ENCODE measurements around the gene OGDH. TPM values are rescaled to one million over a fixed set of nuclear protein-coding genes. Genes with fewer than 3 reads are reported as not detected.
A peak's percentile ranks its signal among the peaks of the same experiment; 100 is the strongest.

Gene OGDH
- total and polyA plus RNA-seq, 7 donors: 176 to 500 (median 252) TPM

GRCh38 chr7:44681645-44682044 lies 75.2 kb downstream of the OGDH start:
- peaks cover 32% of the 10 kb centered on the region for H3K4me1 ChIP-seq
- 84 to 90% (median 86%) methylated on average over 9 of the region's 9 CpGs for WGBS, 3 donors

GRCh38 chr7:44685723-44686122 lies 79.3 kb downstream of the OGDH start:
- peaks cover 3 to 81% of the 10 kb centered on the region in 2 donors for H3K36me3 ChIP-seq (ENCODE audit: insufficient read depth in 1 of 2, low read depth in 1 of 2)
- 8 to 32% (median 25%) methylated on average over 1 of the region's 1 CpG for WGBS, 3 donors
- H3K4me1 ChIP-seq: peaks cover 8% of the 10 kb centered on the region
- no peak overlapping the region for H3K4me3 ChIP-seq
- peak in 2 of 4 donors; percentile 21 to 33 for ATAC-seq
- TF ChIP-seq CTCF (IDR thresholded peaks at IDR 0.05): no peak
- H3K9me3 ChIP-seq: no peaks in the 10 kb centered on the region
- no peaks in the 10 kb centered on the region for H3K27me3 ChIP-seq (ENCODE audit: insufficient read depth in 3 of 3, low read length in 2 of 3)
- intact Hi-C loops (cut with DNase I): loop anchor here (5.0 to 10.0 kb wide), 2 partner anchors 33 to 81 kb away; partner anchors contain the start of gene OGDH (in 1 of the 2)
- peak overlapping the region; percentile 67 for H3K27ac ChIP-seq
- DNase-seq: no peak

More at GRCh38 chr7:44681645-44682044, 75.2 kb downstream of the OGDH start:
- intact Hi-C loops (cut with DNase I): loop anchor here in 1 of 2 donors (10.0 kb wide), 1 partner anchor 77 kb away; the partner anchor contains the start of gene OGDH
- Histone ChIP-seq H3K4me3 (no peak overlapping the region), H3K27ac (no peak overlapping the region), H3K27me3 (ENCODE audit: insufficient read depth in 3 of 3, low read length in 2 of 3) (no peaks in the 10 kb centered on the region), H3K36me3 (ENCODE audit: insufficient read depth in 1 of 2, low read depth in 1 of 2) (peaks cover 5 to 84% of the 10 kb centered on the region in 2 donors), H3K9me3 (no peaks in the 10 kb centered on the region)
- no peak for TF ChIP-seq CTCF (IDR thresholded peaks at IDR 0.05)
- DNase-seq: no peak
- ATAC-seq: peak; percentile 17 to 34 (median 30)

DNA sequence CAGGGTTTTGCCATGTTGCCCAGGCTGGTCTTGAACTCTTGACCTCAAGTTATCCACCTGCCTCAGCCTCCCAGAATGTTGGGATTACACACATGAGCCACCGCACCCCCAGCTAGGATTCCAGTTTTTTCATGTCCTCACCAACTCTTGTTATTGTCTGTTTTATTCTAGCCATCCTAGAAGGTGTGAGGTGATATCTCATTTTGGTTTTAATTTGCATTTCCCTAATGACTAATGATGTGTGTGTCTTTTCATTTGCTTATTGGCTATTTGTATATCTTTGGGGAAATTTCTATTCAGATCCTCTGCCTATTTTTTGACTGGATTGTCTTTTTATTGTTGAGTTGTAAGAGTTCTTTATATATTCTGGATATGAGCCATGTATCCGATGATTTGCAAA lies 83.0 kb downstream of the OGDH start:
- intact Hi-C loops (cut with DNase I): loop anchor here (5.0 to 10.0 kb wide), 2 partner anchors 37 to 85 kb away; partner anchors contain the start of gene OGDH (in 1 of the 2)
- Histone ChIP-seq H3K27me3 (ENCODE audit: insufficient read depth in 3 of 3, low read length in 2 of 3) (no peaks in the 10 kb centered on the region), H3K9me3 (no peaks in the 10 kb centered on the region), H3K4me1 (peaks cover 18% of the 10 kb centered on the region), H3K27ac (no peak overlapping the region), H3K36me3 (ENCODE audit: insufficient read depth in 1 of 2, low read depth in 1 of 2) (peaks cover 2 to 70% of the 10 kb centered on the region in 2 donors), H3K4me3 (no peak overlapping the region)
- no peak for ATAC-seq
- WGBS, 3 donors: 93 to 98% (median 97%) methylated on average over 2 of the region's 2 CpGs
- DNase-seq: no peak
- TF ChIP-seq CTCF (IDR thresholded peaks at IDR 0.05): no peak

DNA sequence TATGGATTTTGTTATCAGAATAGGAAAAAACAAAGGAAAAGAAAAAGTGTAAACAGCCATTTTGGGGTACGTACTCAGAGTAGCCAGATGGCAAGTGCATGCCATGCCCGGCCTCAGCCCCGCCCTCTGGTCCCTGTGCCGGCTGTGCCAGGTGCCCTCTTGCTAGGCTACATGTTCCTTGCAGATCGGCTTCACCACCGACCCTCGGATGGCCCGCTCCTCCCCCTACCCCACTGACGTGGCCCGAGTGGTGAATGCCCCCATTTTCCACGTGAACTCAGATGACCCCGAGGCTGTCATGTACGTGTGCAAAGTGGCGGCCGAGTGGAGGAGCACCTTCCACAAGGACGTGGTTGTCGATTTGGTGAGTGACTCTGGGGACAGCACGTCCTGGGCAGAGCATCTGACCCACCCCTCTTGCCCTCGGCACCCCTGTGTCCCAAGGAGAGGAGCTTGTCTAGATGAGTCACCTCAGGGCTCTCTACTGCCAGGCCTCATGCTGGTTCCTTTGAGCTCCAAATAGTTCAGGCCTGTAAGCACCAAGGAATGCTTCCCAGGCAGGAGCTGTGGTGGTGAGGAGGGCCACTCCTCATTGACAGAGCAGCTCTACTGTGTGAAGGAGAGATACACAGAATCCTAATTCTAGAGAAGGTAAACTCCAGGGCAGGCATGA lies 87.3 kb downstream of the OGDH start:
- ATAC-seq (peak; percentile 93 to 98 (median 97)), DNase-seq (peak; percentile 76 to 88)
- intact Hi-C loops (cut with DNase I): no loop called here
- WGBS, 3 donors: 64 to 82% (median 74%) methylated on average over 19 of the region's 19 CpGs
- peaks cover 10% of the 10 kb centered on the region for H3K4me1 ChIP-seq
- H3K36me3 ChIP-seq (ENCODE audit: insufficient read depth in 1 of 2, low read depth in 1 of 2): peaks cover 17 to 86% of the 10 kb centered on the region in 2 donors
- no peak overlapping the region for H3K4me3 ChIP-seq
- H3K27me3 ChIP-seq (ENCODE audit: insufficient read depth in 3 of 3, low read length in 2 of 3): no peaks in the 10 kb centered on the region
- no peaks in the 10 kb centered on the region for H3K9me3 ChIP-seq
- H3K27ac ChIP-seq: peak overlapping the region; percentile 78
- TF ChIP-seq CTCF (IDR thresholded peaks at IDR 0.05): no peak

All from psoas muscle (tissue), 8 donors.